Uterus (tissue), 2 donors: ENCODE measurements around the gene SULT2B1.

Experiments used
- CTCF ChIP-seq, 4 experiments: fragments of 200-600 bp in 2 of 4; fragments of 450-650 bp in 2 of 4; sonication (generic) in 2 of 4; IDR thresholded peaks; one replicate each; pipeline ENCODE4 v1.5.1; 2016 to 2019; ENCODE audit warnings: antibody characterized with exemption in 4 of 4, mild to moderate bottlenecking in 2 of 4, moderate library complexity in 1 of 4
- POLR2A ChIP-seq, 2 donors: fragments of 450-650 bp; IDR thresholded peaks; one replicate each; pipeline ENCODE4 v1.6.1; 2016; ENCODE audit warnings: antibody characterized with exemption in 2 of 2, mild to moderate bottlenecking in 1 of 2, moderate library complexity in 1 of 2

- no peak for TF ChIP-seq CTCF (IDR thresholded peaks at IDR 0.05)
- TF ChIP-seq POLR2A (IDR thresholded peaks at IDR 0.05) = peak in 1 of 2 donors; percentile 18
Observed at GRCh38 chr19:48558018-48558684, 6.2 kb downstream of the SULT2B1 start.
